Right ventricle myocardium inferior (tissue), 1 donor: Measurements from ENCODE around the gene TENM3. TPM values are rescaled to one million over a fixed set of nuclear protein-coding genes. Genes with fewer than 3 reads are reported as not detected.
"Not testable (repeated sequence)": the region's sequence is repeated elsewhere in the genome, so short reads cannot be mapped to it uniquely, and the experiment has no call there.

Experiments
- ATAC-seq: fragments of 200-7000 bp; cut with Tn5 transposase; one replicate; pipeline ENCODE4 v1.9.1; 2020; ENCODE audit warnings: mild to moderate bottlenecking, moderate library complexity
- DNase-seq: peaks from one replicate; pipeline ENCODE4 v3.0.0; 2021; ENCODE audit errors: missing footprints
- intact Hi-C: fragments of 100-400 bp; cut with DNase I; formaldehyde crosslinking; loops from one replicate; pipeline ENCODE4 v1.11.0; 2022
- total RNA-seq: library from RNA; stranded (reverse); fragmentation: NEBNext Ultra II Directional; extraction: Animal tissue kit (Norgen Biotek cat#: 25700); gene quantifications from one replicate; pipeline ENCODE4 v1.2.1, GENCODE V29; 2021
- donor health status: DM: no; HTN: yes; CAD: no; lungs with severe emphysema.

Gene TENM3
- total RNA-seq, 1 donor from 2014 or later, result 2.9 TPM

DNA sequence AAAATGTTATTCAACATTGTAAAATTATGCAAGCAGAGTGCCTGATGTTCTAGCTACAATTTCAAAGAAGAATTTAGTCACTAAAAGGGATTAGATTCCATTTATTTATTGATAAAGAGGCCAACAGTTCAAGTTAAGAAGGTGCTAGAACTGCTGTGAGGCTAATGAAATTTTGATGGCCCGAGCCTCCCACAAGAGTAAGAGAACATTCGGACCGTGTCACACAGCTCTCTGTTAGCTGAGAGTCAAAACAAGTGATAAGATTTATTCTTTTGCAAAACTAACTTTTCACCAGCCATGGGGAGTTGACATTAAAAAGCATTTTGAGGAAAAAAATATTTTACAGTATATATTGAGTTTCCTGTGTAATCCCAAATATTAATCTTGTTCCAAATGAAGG, 106.8 kb downstream of the TENM3 start:
- no peak for DNase-seq
- ATAC-seq, result no peak
- intact Hi-C loops, result no loop called here

DNA sequence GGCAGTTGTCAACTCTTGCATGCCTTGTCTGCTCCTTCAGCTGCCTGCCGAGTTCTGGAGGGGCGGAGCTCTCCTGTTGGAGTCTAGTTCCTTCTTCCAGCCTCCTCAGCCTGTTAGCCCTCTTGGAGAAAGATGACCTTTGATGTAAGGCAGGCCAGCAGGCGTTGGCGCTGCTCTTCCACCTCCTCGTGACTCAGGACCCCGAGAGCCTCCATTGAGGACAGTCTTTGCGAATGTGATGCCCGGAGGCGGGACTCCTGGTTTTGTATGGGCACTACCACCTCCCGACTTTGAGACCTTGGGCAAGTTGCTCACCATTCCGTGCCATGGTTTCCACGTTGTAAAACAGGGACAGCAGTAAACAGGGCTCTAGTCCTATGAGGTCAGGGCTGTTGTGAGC, 108.3 kb downstream of the TENM3 start:
- DNase-seq, result peak; percentile 56

DNA sequence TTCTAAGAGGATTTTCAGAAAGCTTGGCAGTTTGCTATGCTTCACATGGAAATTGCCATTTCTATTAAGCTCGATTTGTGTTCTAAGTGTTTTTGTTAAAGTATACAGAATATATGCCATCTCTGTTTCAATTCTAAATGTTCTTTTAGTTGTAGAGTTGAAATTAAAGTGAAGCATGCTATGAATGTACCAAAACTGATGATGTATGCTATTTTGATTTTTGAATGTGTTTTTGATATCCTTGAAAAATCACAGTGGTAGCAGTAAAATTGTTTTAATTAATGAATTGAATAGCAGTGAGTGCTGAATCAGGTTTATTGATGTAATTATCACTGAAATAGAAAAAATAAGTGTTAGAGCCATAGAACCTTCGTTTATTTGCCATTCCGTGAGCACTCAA, 110.9 kb downstream of the TENM3 start:
- intact Hi-C loops, result no loop called here
- DNase-seq, result no peak
- no peak for ATAC-seq

More for the DNA sequence above, 108.3 kb downstream of the TENM3 start:
- ATAC-seq, result no peak
- intact Hi-C loops, result no loop called here

DNA sequence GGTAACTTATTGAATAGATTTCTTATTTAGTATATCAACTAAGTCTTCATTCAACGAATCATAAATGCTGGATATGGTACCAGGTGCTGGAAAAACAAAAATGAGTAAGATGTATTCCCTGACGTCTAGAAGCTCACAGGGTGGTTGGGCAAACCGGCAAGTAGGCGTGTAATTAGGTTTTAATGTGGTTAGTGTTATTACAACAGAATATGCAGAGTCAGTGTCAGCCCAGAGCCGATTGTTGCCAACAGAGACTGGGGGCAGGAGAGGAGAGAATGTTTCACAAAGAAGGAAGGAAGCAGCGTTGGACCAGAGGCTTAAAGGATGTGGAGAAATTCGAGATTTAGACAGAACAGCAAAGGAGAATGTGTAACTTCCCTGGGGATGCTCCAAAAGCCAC, 111.7 kb downstream of the TENM3 start:
- intact Hi-C loops, result no loop called here
- DNase-seq (no peak), ATAC-seq (no peak)

DNA sequence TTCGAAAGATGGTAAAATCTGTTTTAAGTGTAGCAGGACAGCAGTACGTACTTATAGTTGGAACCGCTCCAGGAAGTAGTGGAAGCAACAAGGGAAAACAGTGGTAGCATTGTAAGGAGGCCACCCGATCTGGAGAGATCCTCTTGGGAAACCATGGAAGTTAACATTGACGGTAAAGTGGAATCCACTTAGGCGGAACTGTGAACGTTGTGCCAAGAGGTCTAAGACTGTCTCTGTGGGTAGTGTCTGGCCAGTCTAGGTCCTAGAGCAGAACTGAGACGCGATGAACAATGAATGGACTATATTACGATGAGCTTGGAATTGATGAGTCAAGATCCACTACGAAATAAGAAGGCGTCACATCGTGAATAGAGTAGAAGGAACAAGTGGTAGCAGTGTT, 124.0 kb downstream of the TENM3 start:
- ATAC-seq (no peak), DNase-seq (no peak)
- intact Hi-C loops, result no loop called here

DNA sequence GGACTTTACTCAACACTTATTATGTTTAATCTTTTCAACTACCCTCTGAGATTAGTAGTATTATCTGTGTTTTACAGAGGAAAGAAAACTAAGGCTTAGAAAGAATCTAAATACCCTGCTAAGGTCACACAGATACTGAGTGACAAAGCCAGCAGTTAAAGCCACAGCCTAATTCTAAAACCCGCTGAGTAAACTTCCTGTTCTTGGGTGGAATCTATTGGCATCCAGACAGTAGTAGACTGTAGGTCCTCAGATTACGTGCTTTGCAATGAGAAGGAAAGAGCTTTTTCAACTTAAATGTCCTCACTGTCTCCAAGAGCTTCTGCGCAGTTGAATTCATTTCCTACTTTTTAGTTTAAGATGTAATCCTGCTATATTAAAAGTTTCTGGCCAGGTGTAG, 126.0 kb downstream of the TENM3 start:
- intact Hi-C loops, result no loop called here
- no peak for ATAC-seq

DNA sequence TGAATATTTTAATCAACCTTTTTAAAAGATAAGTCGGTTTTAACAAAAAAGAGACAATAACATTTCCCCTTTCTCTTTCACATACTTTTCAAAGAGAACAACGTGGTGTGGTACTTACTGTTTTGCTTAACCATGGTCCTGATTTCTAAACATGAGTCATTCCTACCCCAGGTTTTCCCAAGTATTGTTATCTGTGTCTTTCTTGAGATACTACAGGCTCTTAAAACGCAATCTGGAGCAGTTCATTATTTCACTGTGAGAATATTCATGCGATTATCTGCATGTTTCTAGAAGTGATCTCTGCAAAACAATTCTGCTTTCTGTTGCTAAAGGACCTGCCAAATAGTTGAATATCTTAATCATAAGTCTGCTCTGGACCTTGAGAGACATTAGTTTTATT, 127.3 kb downstream of the TENM3 start:
- intact Hi-C loops, result no loop called here
- DNase-seq, result no peak
- ATAC-seq, result no peak

More for the DNA sequence above, 126.0 kb downstream of the TENM3 start:
- no peak for DNase-seq

DNA sequence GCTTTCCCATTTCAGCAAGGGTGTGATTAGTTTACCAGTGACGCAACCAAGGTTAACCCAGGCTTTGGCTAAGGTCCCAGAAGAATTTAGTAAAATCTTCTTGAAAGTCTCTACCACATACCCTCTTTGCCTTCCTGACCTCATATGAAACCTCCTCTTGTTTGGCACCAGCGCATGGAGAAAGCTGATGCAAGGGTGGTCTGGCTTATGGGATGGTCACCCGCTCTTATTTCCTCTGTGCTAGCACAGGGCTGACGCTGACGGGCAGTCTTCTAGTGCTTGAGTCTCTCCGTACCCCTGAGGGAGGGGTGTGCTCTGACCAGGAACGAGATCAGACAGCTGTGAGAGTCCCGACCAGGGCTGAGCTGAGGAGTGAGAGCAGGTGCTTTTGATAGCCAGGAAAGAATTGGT, 137.6 kb downstream of the TENM3 start:
- ATAC-seq (no peak), DNase-seq (no peak)
- intact Hi-C loops, result no loop called here

DNA sequence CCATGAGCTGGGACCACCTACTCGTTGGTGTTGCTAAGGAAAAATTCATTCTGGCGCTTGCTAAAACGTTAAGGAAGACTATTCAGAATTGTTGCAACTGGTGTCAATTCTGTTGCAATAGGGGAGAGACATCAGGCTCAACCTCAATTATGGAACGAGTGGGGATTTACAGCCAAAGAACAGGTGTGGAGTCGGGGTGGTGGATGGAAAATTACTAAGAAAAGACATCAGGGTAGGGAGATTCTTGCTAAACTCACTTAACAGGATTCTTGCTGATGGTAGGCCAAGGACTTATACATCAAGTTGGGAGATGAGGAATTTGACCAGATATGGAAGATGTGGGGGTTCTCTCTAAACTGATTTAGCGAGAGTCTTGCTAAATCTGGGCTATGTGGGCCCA, 139.7 kb downstream of the TENM3 start:
- ATAC-seq, result no peak
- DNase-seq, result no peak
- intact Hi-C loops, result no loop called here

DNA sequence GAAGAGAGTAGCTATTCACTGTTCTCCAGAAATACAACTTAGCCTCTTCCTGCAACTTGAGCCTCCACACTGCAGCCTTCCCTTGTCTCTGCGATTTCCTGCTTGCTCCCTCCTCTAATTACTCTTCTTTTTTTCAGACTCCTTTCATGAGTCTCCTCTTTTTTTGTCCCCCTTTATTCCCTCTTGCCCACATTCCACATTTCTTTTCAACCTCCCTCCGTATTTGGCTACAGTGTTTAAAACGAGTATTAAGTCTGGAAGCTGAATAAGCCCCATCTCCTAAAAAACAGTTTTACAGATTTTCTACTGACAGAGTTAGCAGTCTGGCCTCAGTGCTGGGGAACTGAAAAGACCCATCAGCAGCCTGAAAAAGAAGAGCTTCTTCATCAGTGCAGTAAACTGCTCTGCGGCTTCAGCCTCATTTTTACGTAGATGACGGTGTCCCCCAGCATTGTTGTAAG, 141.5 kb downstream of the TENM3 start:
- DNase-seq, result no peak
- intact Hi-C loops, result no loop called here
- no peak for ATAC-seq

DNA sequence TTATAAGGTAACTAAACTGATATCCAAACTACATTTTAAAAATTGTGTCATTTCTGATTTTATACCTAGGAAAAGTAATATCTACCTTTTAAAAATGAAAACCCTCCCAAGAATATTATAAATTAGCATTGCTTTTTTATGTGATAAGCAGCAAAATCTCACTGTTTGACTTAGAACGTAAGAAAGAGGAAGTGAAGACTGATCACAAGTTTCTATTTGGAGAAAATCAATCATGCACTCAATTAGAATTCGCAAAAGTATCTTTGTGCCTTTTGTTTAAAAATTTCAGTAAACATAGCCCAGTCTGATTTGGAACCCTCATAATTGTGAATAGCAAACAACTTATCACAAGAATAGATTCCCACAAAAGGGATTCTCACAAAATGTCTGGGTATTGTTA, 142.7 kb downstream of the TENM3 start:
- intact Hi-C loops, result no loop called here
- ATAC-seq, result no peak
- DNase-seq, result no peak

DNA sequence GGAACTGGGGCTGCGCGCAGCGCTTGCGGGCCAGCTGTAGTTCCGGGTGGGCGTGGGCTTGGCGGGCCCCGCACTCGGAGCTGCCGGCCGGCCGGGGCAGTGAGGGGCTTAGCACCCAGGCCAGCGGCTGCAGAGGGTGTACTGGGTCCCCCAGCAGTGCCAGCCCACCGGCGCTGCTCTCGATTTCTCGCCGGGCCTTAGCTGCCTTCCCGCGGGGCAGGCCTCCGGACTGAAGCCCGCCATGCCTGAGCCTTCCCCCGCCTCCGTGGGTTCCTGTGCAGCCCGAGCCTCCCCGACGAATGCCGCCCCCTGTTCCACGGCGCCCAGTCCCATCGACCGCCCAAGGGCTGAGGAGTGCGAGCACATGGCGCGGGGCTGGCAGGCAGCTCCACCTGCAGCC, 143.4 kb downstream of the TENM3 start:
- intact Hi-C loops, DNase-seq, ATAC-seq: not testable (repeated sequence)

DNA sequence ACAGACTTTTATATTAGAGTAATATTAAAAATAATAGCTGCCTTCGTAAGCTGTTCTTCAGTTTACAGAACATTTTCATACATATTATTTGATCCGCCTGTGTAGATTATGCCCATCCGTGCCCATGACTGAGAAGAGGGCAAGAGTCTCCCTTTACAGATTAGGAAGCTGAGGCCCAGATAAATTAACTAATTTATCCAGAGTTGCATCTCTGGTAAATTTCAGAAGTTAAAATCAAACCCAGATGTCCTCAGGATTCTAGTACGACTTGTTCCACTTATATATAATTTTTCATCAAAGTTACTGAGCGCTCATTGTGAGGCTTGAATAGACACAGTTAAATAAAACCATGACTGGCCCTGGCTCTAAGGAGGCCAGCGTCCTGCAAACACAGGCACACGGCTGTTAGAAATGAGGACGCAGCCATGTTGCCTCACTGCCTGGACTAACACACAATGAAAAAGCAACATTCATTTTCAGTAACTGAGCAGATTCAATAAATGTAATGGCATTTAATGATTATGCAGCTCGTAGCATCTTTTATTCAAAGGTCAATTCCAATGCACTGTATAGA, 148.0 kb downstream of the TENM3 start:
- ATAC-seq (no peak), DNase-seq (no peak)
- intact Hi-C loops, result no loop called here

DNA sequence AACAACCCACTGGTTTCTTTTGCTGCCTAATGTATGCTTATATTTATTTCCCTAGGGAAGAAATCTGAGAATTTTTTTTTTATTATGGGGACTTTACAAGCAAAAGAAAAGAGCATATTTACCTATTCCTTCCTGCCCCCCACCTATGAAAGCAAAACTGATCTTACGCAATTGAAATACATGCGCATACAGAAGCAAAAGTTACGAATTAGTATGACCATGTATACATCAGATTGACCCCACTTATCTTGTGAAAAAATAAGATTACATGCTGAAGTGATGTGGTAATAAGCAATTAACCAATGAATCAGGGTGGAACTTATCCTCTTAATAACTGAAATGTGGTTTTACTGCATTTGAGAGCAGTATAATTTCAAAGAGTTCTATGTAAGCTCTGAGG, 151.0 kb downstream of the TENM3 start:
- ATAC-seq, result no peak
- intact Hi-C loops, result no loop called here
- no peak for DNase-seq

DNA sequence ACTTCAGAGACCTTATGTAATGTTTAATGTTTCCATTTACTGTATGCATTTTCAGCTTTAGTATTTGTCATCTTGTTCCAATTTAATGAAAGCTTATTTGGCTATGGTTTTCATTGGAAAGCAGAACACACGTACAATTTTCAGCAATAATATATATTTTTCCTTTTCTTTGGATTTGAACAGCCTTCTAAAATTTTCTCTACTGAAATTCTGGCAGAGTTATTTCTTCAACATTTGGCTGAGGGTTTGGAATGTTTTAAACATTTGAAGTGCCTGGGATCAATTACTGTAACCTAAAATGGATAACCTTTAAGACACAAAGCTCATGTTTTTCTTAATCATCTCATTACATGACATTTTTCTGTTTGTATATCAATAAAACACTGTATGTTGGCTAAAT, 156.9 kb downstream of the TENM3 start:
- intact Hi-C loops, result no loop called here
- no peak for ATAC-seq
- no peak for DNase-seq

DNA sequence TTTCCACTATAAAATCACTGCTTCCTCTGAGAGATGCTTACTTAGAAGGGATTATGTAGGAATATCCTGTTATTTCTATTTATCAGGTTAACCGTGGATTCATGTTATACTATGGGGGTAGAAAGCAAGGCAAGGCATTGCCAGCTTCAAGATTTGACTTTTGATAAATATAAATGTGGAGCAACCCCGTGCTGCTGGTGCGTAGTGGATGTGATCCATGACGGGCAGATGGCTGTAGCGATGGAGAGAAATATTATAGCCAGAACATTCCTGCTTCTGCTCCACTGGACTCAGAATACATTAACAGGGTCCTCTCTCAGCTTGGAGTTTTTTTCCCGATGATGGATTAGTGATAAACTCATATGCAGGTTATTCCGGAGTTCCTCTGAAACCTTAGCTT, 157.6 kb downstream of the TENM3 start:
- DNase-seq, result no peak
- intact Hi-C loops, result no loop called here
- ATAC-seq, result no peak

DNA sequence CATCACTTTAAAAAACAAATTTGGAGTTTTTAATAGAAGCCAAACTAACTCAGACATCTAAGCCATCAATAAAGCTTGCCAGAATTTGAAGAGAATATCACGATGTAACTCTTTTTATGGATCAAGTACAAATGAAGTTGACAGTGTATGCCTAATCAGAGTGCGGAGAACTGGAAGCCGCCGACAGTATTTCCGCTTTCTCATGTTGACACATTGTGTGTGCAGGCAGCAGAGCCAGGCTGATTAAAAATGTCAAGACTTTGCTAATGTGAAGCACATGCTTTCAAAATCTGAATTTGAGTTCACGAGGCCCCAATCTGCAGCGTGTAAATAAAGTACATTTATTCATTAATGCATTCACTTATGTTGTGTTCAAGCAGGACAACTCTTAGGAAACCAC, 161.2 kb downstream of the TENM3 start:
- no peak for ATAC-seq
- intact Hi-C loops, result no loop called here
- no peak for DNase-seq

DNA sequence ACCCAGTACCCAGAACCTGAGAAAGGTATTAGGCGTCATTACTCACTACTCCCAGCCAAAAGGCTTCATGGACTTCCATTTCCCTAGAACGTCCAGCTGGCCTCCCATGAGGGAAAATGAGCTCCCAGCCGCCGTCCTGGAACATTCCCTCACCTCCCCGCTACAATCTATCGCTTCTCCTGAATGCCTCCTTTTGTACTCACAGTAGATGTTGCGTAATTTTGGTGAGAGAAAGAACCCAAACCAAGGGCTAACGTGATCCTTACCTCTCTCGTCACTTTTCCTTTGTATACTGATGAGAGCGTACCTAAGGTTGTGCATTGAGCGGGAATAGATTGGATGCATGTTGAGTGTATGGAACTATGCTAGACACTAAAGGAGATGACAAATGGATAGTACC, 161.9 kb downstream of the TENM3 start:
- DNase-seq (no peak), ATAC-seq (no peak)
- intact Hi-C loops, result no loop called here

DNA sequence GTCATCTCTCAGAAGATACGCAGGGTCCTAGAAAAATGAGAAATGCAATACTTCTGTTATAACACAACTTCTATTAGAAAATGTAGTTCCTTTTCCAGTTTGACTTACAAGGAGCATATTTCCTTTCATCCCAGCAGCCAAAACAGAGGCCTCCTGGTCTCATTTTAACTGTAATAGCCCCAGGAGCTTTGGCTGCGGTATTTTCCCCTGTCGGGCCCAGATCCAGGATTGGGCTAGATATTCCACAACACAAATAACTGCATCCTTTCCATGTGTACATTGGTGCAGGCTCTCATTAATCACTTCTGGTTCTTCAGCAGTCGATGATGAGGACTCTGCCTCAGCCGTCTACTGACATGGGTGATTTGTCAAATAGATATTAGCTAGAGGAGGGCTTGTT, 166.1 kb downstream of the TENM3 start:
- intact Hi-C loops, result no loop called here

DNA sequence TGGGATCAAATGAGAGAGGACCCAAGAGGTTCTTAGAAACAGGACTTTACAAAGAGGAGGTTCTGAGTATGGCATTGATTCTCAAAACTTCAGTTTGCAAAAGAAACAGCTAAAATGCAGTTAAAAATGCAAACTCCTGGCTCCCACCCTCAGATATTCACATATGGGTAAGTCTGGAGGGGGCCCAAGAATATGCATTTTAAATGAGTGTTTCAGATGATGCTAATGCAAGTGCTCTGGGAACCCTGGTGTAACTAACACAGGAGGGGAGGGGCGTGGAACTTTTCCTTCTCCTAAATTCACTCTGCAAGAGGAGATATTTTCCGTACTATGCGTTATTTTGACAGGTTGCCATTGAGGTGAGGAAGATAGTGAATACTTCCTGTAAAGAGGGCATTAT, 168.2 kb downstream of the TENM3 start:
- intact Hi-C loops, result no loop called here
- DNase-seq (no peak), ATAC-seq (no peak)

More for the DNA sequence above, 166.1 kb downstream of the TENM3 start:
- ATAC-seq (no peak), DNase-seq (no peak)

DNA sequence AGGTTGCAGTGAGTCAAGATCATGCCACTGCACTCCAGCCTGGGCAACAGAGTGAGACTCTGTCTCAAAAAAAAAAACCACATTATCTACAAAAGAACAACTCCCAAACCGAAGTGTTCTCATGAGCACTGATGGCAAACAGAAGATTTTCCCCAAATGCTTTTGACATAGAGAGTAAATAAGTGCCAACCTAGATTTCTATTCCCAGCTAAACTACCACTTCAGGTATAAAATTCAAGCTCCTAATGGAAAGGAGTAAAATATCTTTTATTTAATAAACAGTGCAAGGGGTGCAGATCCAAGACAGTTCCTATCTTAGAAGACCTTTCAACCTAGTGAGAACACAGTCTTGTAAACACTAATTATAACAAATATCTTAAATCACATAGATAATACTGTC, 170.3 kb downstream of the TENM3 start:
- ATAC-seq (no peak), DNase-seq (no peak)
- intact Hi-C loops, result no loop called here
